Heart right ventricle (tissue), 16 donors: ENCODE results near the gene CD274. TPM values are rescaled to one million over a fixed set of nuclear protein-coding genes. Genes with fewer than 3 reads are reported as not detected.

ENCODE experiments used
- ATAC-seq, 8 donors: fragments of 200-7000 bp; cut with Tn5 transposase; one replicate each; pipeline ENCODE4 v1.9.1; 2020; ENCODE audit warnings: mild to moderate bottlenecking in 8 of 8, moderate library complexity in 8 of 8, moderate number of reproducible peaks in 1 of 8
- DNase-seq, 2 donors: peaks; one replicate each; pipeline ENCODE4 v3.0.0-alpha.2; 2020
- H3K27ac ChIP-seq, 10 donors: fragments of 200-600 bp; sonication (generic) in 2 of 10; one replicate each; pipeline versions ENCODE4 v1.5.0 to v1.8.0; 2020 to 2022; ENCODE audit warnings: mild to moderate bottlenecking in 3 of 10
- H3K27me3 ChIP-seq, 7 donors: fragments of 200-600 bp; one replicate each; pipeline ENCODE4 v1.8.0; 2021 to 2022; ENCODE audit warnings: mild to moderate bottlenecking in 2 of 7
- H3K36me3 ChIP-seq, 9 donors: fragments of 200-600 bp; sonication (generic) in 1 of 9; one replicate each; pipeline versions ENCODE4 v1.5.0 to v1.8.0; 2020 to 2022; ENCODE audit warnings: mild to moderate bottlenecking in 2 of 9
- H3K4me1 ChIP-seq, 9 donors: fragments of 200-600 bp; sonication (generic) in 1 of 9; one replicate each; pipeline versions ENCODE4 v1.5.0 to v1.8.0; 2020 to 2022; ENCODE audit warnings: mild to moderate bottlenecking in 4 of 9
- H3K4me3 ChIP-seq, 10 donors: fragments of 200-600 bp; sonication (generic) in 2 of 10; one replicate each; pipeline versions ENCODE4 v1.5.0 to v1.8.0; 2020 to 2022; ENCODE audit warnings: mild to moderate bottlenecking in 7 of 10, moderate library complexity in 2 of 10
- H3K9me3 ChIP-seq, 11 donors: fragments of 200-600 bp in 10 of 11; sonication (generic) in 2 of 11; one replicate each; pipeline versions ENCODE4 v1.5.0 to v1.8.0; 2013 to 2022; ENCODE audit warnings: mild to moderate bottlenecking in 2 of 11, control low read depth in 1 of 11, moderate library complexity in 1 of 11
- CTCF ChIP-seq, 9 donors: fragments of 200-600 bp; sonication (generic) in 2 of 9; IDR thresholded peaks; one replicate each; pipeline versions ENCODE4 v1.5.0 to v1.8.0; 2021 to 2022; ENCODE audit warnings: antibody characterized with exemption in 9 of 9, mild to moderate bottlenecking in 5 of 9, moderate library complexity in 1 of 9
- WGBS, 2 donors: extraction: QIAGEN DNeasy Blood & Tissue Kit; methylation state at CpG; one replicate each; pipeline ENCODE4 v1.1.7; 2013; ENCODE audit warnings: inconsistent platforms in 1 of 2; 5-methylcytosine and 5-hydroxymethylcytosine counted together
- intact Hi-C, 10 donors: fragments of 100-400 bp; cut with DNase I; formaldehyde crosslinking; loops; one replicate each; pipeline versions ENCODE4 v1.11.1 to v1.14.2; 2022
- polyA plus RNA-seq, 2 donors: library from polyadenylated mRNA; stranded (reverse); fragments of 200-250 nt; gene quantifications; one replicate each; pipeline ENCODE4 v1.2.3, GENCODE V29; 2013
- total RNA-seq, 10 donors: library from RNA; stranded (reverse); fragmentation: NEBNext Ultra II Directional in 3 of 10; extraction: Animal tissue kit (Norgen Biotek cat#: 25700) in 3 of 10; gene quantifications; one replicate each; pipeline versions ENCODE4 v1.2.1 to v1.2.4, GENCODE V29; 2021 to 2023
- donor health status: Arrhythmogenic right ventricular cardiomyopathy.
- donor health status: ischemic (EF 13 %, LVEDD 7.1; RV severe dilation, severe dysfunction).
- donor health status: healthy with polysubstance abuse.
- donor health status: DM: no; HTN: yes; CAD: no.
- donor health status: DM: no; HTN: no; CAD: no.
- donor health status: ischemic (EF 25% LVEDD 6.9; RV normal size, moderate dysfunction).
- donor health status: ischemic (EF 25% LVEDD 5.7; RV mildly dilated, moderate dysfunction).
- donor health status: healthy.
- donor health status: DM: yes; HTN: yes; CAD: no.
- donor health status: Ischemic cardiomyopathy.
- donor health status: ischemic (EF 35%, LVEDD 5.7; RV mildly dilated, moderate dysfunction).
- donor health status: nonischemic (EF 11% LVEDD 7.7; RV severe dilation, severe dysfunction).
- donor health status: DM: yes; HTN: yes; CAD: no.
- donor health status: PGD.
- donor health status: ischemic (EF 29% LVEDD 5.4; RV normal size, mild dysfunction).
- donor health status: nonischemic (EF 23%, LVEDD 6.1; RV moderate dilation, normal function).

The CD274 gene
- total and polyA plus RNA-seq, 12 donors = 4.5 to 44.0 (median 13.5) TPM

- H3K27me3 ChIP-seq = no peaks in the 10 kb centered on the region
- no peak for DNase-seq
- peaks cover 0 to 26% (median 22%) of the 10 kb centered on the region in 9 donors for H3K4me1 ChIP-seq
- no peak for ATAC-seq
- no peak for TF ChIP-seq CTCF (IDR thresholded peaks at IDR 0.05)
- WGBS, 2 donors = 55 to 68% methylated on average over 3 of the region's 3 CpGs
- no peak overlapping the region for H3K4me3 ChIP-seq
- peaks cover 0 to 29% (median 0%) of the 10 kb centered on the region in 9 donors for H3K36me3 ChIP-seq
- H3K27ac ChIP-seq = peak overlapping the region in 4 of 10 donors; percentile 91 to 94 (median 94)
- intact Hi-C loops = loop anchor here in 4 of 10 donors (5.0 to 10.0 kb wide), 5 partner anchors 91 to 671 kb away; partner anchors contain the start of gene JAK2 (in 2 of the 4)
- H3K9me3 ChIP-seq = no peaks in the 10 kb centered on the region
Measured at GRCh38 chr9:5435912-5436311, 14.4 kb upstream of the CD274 start.

DNA sequence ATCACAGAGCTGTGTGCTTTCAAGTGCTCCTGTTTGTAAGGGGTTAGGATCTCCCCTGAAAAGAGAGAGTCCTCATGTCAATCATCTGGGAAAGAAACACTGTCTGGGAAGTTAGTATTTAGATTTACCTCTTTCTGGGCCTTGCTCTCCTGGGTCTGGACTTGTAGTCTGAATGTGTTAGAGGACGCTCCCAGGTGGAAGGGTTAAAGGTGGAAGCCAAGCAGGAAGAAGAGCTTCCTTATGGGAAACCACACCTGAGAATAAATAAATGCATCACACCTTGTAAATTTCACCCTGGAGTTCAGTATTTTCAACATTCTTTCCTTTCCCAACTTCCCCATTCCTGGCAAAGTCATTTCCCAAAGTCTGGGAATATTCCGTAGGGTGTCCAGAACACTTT, 13.9 kb upstream of the CD274 start:
- 82 to 84% methylated on average over 2 of the region's 2 CpGs for WGBS, 2 donors
- Histone ChIP-seq H3K27me3 (no peaks in the 10 kb centered on the region), H3K4me3 (peak overlapping the region in 5 of 10 donors; percentile 56 to 87 (median 67)), H3K4me1 (peaks cover 0 to 26% (median 22%) of the 10 kb centered on the region in 9 donors), H3K27ac (peak overlapping the region in 7 of 10 donors; percentile 91 to 97 (median 94)), H3K9me3 (no peaks in the 10 kb centered on the region), H3K36me3 (peaks cover 0 to 25% (median 0%) of the 10 kb centered on the region in 9 donors)
- DNase-seq = no peak
- TF ChIP-seq CTCF (IDR thresholded peaks at IDR 0.05) = no peak
- no peak for ATAC-seq
- intact Hi-C loops = loop anchor here in 4 of 10 donors (5.0 to 10.0 kb wide), 5 partner anchors 92 to 672 kb away; partner anchors contain the start of gene JAK2 (in 2 of the 4)

DNA sequence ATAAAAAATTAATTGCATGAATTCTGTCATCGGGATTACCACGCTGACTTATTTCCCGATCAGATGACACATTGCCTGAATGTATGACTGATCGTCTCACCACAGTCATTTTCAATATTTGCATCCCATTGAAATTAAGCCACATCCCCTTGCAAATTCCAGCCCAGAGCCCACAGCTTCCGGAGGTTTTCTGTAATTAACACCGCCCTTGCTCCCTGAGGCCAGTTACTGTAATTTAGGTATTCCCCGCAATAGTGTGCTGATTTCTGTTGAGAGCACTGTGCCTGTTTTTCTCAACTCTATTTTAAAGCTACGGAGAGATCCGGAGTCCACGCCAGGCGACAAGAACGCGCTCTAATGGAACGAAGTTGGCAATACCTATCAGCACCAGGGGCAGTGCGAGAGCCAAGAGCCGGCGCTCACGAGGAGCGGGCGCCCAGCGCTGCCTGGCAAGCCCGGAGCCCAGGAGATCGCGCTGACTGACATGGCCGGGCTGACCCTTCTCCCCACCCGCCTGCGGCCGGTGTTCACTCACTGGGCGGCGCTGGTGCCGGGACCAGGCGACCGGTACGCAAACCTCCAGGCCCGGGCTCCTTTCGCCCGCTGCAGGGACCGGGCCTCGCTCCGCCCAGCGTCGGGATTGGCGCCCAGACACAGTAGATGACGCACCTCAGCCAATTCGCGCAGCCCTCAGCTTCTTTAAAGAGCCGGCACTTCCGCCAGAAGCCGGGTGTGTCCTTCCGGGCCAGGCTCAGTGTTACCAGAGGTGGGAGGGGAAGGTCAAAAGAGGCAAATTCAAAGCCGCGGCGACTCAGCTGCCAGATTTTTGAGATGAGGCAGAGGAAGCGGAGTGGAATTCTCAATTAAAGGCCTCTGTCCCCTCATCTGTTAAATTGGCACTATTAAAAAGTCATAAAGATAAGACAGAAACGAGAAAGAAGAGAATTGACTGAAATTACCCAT, 12.8 kb upstream of the CD274 start, which contains the start of gene PLGRKT:
PLGRKT (minus strand) TSS at position 672 of the 963 bp plus-strand sequence. CDS start 5,948 bp downstream, outside the sequence.
- peaks cover 0 to 26% (median 22%) of the 10 kb centered on the region in 9 donors for H3K4me1 ChIP-seq
- ATAC-seq (peak; percentile 99), DNase-seq (peak; percentile 95)
- no peaks in the 10 kb centered on the region for H3K9me3 ChIP-seq
- no peaks in the 10 kb centered on the region for H3K27me3 ChIP-seq
- WGBS, 2 donors = 0% methylated on average over 55 of the region's 55 CpGs
- H3K4me3 ChIP-seq = peak within 1 kb of the TSS; percentile 39 to 87 (median 67)
- peak within 1 kb of the TSS; percentile 41 to 97 (median 92) for H3K27ac ChIP-seq
- peaks cover 0 to 16% (median 0%) of the 10 kb centered on the region in 9 donors for H3K36me3 ChIP-seq
- intact Hi-C loops = loop anchor here in 4 of 10 donors (1.0 to 10.0 kb wide), 6 partner anchors 13 to 673 kb away; partner anchors contain the start of genes JAK2 (in 2 of the 4) and CD274 (in 1 of the 4)
- peak in 6 of 9 donors; percentile 10 to 53 (median 33) for TF ChIP-seq CTCF (IDR thresholded peaks at IDR 0.05)
